GM12801 (cell line): ENCODE results near the gene CAMTA1.

Experiments used
- CTCF ChIP-seq: IDR thresholded peaks from one replicate; pipeline ENCODE4 v1.5.1; 2011; ENCODE audit warnings: control low read depth; ENCODE audit not compliant: insufficient read length; ENCODE audit errors: extremely low read depth

The CAMTA1 gene

GRCh38 chr1:7334475-7335035 lies 549.3 kb downstream of the CAMTA1 start:
- TF ChIP-seq CTCF: no peak

- no peak for TF ChIP-seq CTCF
Measured at GRCh38 chr1:7335224-7335879, 550.1 kb downstream of the CAMTA1 start.

- TF ChIP-seq CTCF: no peak
Measured at GRCh38 chr1:7338439-7338838, 553.2 kb downstream of the CAMTA1 start.

- no peak for TF ChIP-seq CTCF
Measured at GRCh38 chr1:7339014-7339413, 553.8 kb downstream of the CAMTA1 start.

- TF ChIP-seq CTCF: no peak
Measured at GRCh38 chr1:7339953-7340352, 554.7 kb downstream of the CAMTA1 start.

GRCh38 chr1:7341145-7341905 lies 556.1 kb downstream of the CAMTA1 start:
- TF ChIP-seq CTCF: no peak

GRCh38 chr1:7343882-7344281 lies 558.6 kb downstream of the CAMTA1 start:
- TF ChIP-seq CTCF: no peak
